ENCODE data around the gene RAD21L1.

- no peak for TF ChIP-seq TAF1 (IDR thresholded peaks at IDR 0.05; ENCODE audit: borderline replicate concordance, low read depth, low read length)
- no peak for TF ChIP-seq POLR2A (IDR thresholded peaks at IDR 0.05; ENCODE audit: low read depth, low read length)
- no peak for TF ChIP-seq POLR2AphosphoS5 (IDR thresholded peaks at IDR 0.05; ENCODE audit: low read depth, low read length)
These were observed 521 bp upstream of the RAD21L1 start for GRCh38 chr20:1225263-1225782.
